ENCODE results near the gene IQCC.

Gene IQCC

GRCh38 chr1:32256473-32257226 lies 51.2 kb downstream of the IQCC start:
- no peak for TF ChIP-seq RAD21 (IDR thresholded peaks at IDR 0.05; ENCODE audit: low read depth)
- no peak for TF ChIP-seq FOXM1 (IDR thresholded peaks at IDR 0.05; ENCODE audit: borderline replicate concordance, low read depth)
- TF ChIP-seq, protein P1, sequence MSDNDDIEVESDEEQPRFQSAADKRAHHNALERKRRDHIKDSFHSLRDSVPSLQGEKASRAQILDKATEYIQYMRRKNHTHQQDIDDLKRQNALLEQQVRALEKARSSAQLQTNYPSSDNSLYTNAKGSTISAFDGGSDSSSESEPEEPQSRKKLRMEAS (IDR thresholded peaks at IDR 0.05), result no peak
- TF ChIP-seq CEBPB (IDR thresholded peaks at IDR 0.05), result no peak
- TF ChIP-seq TEAD4 (IDR thresholded peaks at IDR 0.05), result no peak
- no peak for TF ChIP-seq NFIC (IDR thresholded peaks at IDR 0.05)
- TF ChIP-seq ZBTB7A (IDR thresholded peaks at IDR 0.05; ENCODE audit: low read depth), result no peak
- TF ChIP-seq TCF12 (IDR thresholded peaks at IDR 0.05; ENCODE audit: low read depth), result no peak
- no peak for TF ChIP-seq USF1 (IDR thresholded peaks at IDR 0.05)

DNA sequence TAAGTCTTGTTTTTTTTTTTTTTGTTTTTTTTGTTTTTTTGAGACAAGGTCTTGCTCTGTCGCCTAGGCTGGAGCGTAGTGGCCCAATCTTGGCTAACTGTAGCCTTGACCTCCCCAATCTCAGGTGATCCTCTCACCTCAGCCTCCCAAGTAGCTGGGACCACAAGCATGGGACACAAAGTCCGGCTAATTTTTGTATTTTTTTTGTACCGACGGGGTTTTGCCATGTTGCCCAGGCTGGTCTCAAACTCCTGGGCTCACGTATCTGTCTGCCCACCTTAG lies 51.7 kb downstream of the IQCC start:
- TF ChIP-seq TCF12 (IDR thresholded peaks at IDR 0.05; ENCODE audit: low read depth) (no peak), CREB1 (IDR thresholded peaks at IDR 0.05; ENCODE audit: low read depth) (no peak), REST (IDR thresholded peaks at IDR 0.05; ENCODE audit: low read depth) (no peak), NFIC (IDR thresholded peaks at IDR 0.05) (no peak), ZBTB7A (IDR thresholded peaks at IDR 0.05; ENCODE audit: low read depth) (no peak), RAD21 (IDR thresholded peaks at IDR 0.05; ENCODE audit: low read depth) (no peak), EP300 (IDR thresholded peaks at IDR 0.05; ENCODE audit: borderline replicate concordance) (no peak), TAF1 (IDR thresholded peaks at IDR 0.05; ENCODE audit: low read depth) (no peak), YY1 (IDR thresholded peaks at IDR 0.05; ENCODE audit: low read depth) (no peak), EGR1 (IDR thresholded peaks at IDR 0.05) (no peak), USF1 (IDR thresholded peaks at IDR 0.05) (no peak), FOXM1 (IDR thresholded peaks at IDR 0.05; ENCODE audit: borderline replicate concordance, low read depth) (no peak), TEAD4 (IDR thresholded peaks at IDR 0.05) (no peak), CEBPB (IDR thresholded peaks at IDR 0.05) (no peak)
- TF ChIP-seq, protein P1 (IDR thresholded peaks at IDR 0.05), result no peak

Measured in Ishikawa (cell line).